ENCODE results near the gene LRP10. TPM values are rescaled to one million over a fixed set of nuclear protein-coding genes. Genes with fewer than 3 reads are reported as not detected.

Gene LRP10
- total RNA-seq, 1 donor from 2014 or later, result 137 TPM

DNA sequence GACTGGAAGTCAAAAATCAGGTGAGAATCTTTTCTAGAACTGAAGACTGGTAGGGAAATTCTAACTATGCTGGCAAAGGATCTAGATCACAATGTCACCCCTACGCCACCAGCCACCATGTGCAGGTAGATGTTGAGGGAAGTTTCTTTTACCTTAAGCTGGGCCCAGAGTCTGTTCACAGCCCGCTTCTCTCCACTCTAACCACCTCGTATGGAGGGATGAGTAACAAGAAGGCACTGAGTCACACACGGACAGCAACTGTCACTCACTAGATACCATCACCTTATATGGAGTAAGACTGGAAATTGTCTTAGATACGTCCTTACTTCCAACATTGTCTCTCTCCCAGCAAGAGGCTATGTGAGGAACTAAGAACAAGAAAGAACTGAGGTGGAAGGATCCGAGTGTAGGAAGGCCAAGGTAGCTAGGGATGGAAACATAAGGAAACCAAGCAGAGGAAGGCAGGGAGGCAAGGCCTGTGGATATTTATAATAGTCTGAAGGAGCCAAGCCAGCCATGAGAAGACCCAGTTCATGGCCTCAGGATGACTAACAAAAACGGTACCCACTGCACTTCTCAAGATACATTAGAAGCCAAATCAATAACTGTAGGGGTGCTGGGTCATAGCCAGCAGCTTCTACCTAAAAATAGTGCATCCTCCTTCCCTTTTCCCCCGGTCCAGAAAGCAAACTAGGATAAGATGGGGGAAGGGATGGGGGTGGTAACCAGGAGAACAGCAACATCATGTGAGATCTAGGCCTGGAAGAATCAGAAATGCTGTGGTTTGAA, 27.0 kb downstream of the LRP10 start:
- DNase-seq (ENCODE audit: extremely low spot score in 2 of 2), result no peak
- H3K4me3 ChIP-seq, result no peak overlapping the region
- peaks cover under 1% of the 10 kb centered on the region for H3K4me1 ChIP-seq
- H3K36me3 ChIP-seq, result peaks cover 0 to 27% of the 10 kb centered on the region in 2 donors
- H3K9me3 ChIP-seq, result no peaks in the 10 kb centered on the region
- peak overlapping the region; percentile 18 for H3K27ac ChIP-seq
- H3K27me3 ChIP-seq, result no peaks in the 10 kb centered on the region
- intact Hi-C loops (cut with DNase I), result no loop called here
- TF ChIP-seq POLR2A (IDR thresholded peaks at IDR 0.05), result no peak

DNA sequence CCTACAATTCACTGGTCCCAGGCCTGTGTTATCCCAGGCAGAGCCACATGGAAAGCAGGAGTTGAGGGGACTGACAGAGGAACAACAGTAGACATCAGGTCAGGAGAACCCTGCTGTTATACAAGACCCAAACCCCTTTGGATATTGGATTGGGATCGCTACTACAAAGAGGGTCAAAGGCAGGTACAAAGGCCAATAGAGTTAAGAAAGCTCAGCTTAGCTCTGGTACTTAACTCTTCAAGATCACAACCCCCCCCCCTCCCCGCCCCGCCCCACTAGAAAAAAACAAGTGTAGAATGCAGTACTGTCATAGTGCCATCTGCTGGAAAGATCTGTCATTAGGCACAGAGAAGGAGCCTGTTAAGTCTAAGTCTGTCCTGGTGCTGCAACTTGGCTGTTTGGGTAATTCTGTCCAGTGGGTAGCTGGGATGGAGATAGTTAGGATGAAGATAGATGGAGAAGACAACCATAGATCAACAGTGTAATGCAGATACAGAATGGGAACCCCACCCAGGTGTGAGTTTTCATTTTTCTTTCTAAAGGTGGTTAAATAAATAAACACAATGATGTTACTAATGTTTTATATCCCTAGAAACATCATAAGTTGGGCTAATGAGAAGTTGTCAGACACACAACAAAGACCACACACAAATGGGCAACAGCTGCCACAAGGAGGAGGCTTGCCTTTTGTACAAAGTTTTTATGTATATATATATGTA, 28.7 kb downstream of the LRP10 start:
- intact Hi-C loops (cut with DNase I), result no loop called here
- peaks cover 5 to 45% of the 10 kb centered on the region in 2 donors for H3K36me3 ChIP-seq
- no peak overlapping the region for H3K27ac ChIP-seq
- H3K4me1 ChIP-seq, result peaks cover 5% of the 10 kb centered on the region
- no peak overlapping the region for H3K4me3 ChIP-seq
- no peak for TF ChIP-seq POLR2AphosphoS5 (IDR thresholded peaks at IDR 0.05; ENCODE audit: insufficient read depth in 1 of 2, low read depth in 1 of 2)
- TF ChIP-seq, protein P1, sequence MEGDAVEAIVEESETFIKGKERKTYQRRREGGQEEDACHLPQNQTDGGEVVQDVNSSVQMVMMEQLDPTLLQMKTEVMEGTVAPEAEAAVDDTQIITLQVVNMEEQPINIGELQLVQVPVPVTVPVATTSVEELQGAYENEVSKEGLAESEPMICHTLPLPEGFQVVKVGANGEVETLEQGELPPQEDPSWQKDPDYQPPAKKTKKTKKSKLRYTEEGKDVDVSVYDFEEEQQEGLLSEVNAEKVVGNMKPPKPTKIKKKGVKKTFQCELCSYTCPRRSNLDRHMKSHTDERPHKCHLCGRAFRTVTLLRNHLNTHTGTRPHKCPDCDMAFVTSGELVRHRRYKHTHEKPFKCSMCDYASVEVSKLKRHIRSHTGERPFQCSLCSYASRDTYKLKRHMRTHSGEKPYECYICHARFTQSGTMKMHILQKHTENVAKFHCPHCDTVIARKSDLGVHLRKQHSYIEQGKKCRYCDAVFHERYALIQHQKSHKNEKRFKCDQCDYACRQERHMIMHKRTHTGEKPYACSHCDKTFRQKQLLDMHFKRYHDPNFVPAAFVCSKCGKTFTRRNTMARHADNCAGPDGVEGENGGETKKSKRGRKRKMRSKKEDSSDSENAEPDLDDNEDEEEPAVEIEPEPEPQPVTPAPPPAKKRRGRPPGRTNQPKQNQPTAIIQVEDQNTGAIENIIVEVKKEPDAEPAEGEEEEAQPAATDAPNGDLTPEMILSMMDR (IDR thresholded peaks at IDR 0.05), result peak in 2 of 3 experiments; percentile 29 to 52
- no peak for DNase-seq (ENCODE audit: extremely low spot score in 2 of 2)
- no peaks in the 10 kb centered on the region for H3K27me3 ChIP-seq
- H3K9me3 ChIP-seq, result no peaks in the 10 kb centered on the region

DNA sequence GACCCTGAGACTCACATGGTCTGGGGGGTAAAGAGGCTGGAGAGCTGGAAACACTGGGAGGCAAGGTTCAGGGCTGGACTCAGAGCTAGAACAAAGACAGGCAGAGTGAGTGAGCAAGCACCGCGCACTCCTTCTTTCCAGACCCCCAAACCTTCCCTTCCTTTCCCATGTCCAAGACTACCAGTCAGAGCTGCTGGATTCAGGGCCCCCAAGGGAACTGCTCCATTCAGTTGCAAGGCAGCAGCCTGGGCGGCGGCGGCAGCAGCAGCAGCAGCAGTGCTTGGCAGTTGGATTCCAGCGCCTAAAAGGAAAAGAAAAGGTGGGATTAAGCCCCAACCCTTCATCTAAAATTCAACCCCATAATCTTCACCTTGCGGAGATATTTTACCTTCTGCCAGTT, 30.3 kb downstream of the LRP10 start:
- H3K36me3 ChIP-seq, result peaks cover 5 to 60% of the 10 kb centered on the region in 2 donors
- H3K9me3 ChIP-seq, result no peaks in the 10 kb centered on the region
- H3K4me3 ChIP-seq, result no peak overlapping the region
- DNase-seq (ENCODE audit: extremely low spot score in 2 of 2), result no peak
- TF ChIP-seq, protein P1 (IDR thresholded peaks at IDR 0.05), result no peak
- no peak for TF ChIP-seq POLR2A (IDR thresholded peaks at IDR 0.05)
- TF ChIP-seq POLR2AphosphoS5 (IDR thresholded peaks at IDR 0.05; ENCODE audit: insufficient read depth in 1 of 2, low read depth in 1 of 2), result no peak
- no peaks in the 10 kb centered on the region for H3K27me3 ChIP-seq
- H3K4me1 ChIP-seq, result peaks cover 5% of the 10 kb centered on the region
- H3K27ac ChIP-seq, result no peak overlapping the region
- intact Hi-C loops (cut with DNase I), result no loop called here

DNA sequence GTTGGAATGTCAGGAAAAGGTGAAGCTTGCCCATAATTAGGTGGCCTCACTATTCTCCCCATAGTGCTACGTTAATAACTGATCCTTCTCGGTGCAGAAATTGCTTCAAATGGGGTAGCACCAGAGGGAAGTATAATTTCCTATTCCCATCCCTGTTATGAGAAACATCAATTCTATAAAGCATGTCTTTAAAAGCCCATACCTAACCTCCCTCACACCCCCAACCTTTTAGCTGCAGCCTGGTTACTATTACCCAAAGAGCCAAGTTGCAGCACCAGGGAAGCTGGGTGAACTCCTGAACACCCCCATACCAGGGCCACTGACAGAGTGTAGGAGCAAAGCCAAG, 32.2 kb downstream of the LRP10 start:
- intact Hi-C loops (cut with DNase I), result no loop called here
- DNase-seq (ENCODE audit: extremely low spot score in 2 of 2), result no peak
- TF ChIP-seq, protein P1 (IDR thresholded peaks at IDR 0.05), result no peak
- H3K36me3 ChIP-seq, result peaks cover 10 to 80% of the 10 kb centered on the region in 2 donors
- peaks cover 5% of the 10 kb centered on the region for H3K4me1 ChIP-seq
- H3K9me3 ChIP-seq, result no peaks in the 10 kb centered on the region
- H3K27me3 ChIP-seq, result no peaks in the 10 kb centered on the region
- no peak overlapping the region for H3K4me3 ChIP-seq
- H3K27ac ChIP-seq, result peak overlapping the region; percentile 28

DNA sequence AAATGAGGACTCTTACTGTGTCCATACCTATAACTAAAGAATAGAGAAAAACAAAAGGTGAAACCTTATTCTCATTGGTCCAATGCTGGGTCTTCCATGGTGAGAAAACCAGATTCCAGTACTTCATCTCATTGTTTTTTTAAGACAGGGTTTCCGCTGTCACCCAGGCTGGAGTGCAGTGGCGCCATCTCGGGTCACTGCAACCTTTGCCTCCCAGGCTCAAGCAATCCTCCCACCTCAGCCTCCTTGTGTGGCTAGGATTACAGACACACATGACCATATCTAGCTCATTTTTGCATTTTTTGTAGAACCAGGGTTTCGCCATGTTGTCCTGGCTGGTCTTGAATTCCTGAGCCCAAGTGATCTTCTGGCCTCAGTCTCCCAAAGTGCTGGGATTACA, 34.1 kb downstream of the LRP10 start:
- Histone ChIP-seq H3K4me3 (no peak overlapping the region), H3K27ac (no peak overlapping the region), H3K4me1 (peaks cover 5% of the 10 kb centered on the region), H3K9me3 (no peaks in the 10 kb centered on the region), H3K27me3 (no peaks in the 10 kb centered on the region), H3K36me3 (peaks cover 10 to 91% of the 10 kb centered on the region in 2 donors)
- intact Hi-C loops (cut with DNase I), result no loop called here
- no peak for DNase-seq (ENCODE audit: extremely low spot score in 2 of 2)
- TF ChIP-seq POLR2AphosphoS5 (IDR thresholded peaks at IDR 0.05; ENCODE audit: insufficient read depth in 1 of 2, low read depth in 1 of 2) (no peak), POLR2A (IDR thresholded peaks at IDR 0.05) (no peak)
- TF ChIP-seq, protein P1 (IDR thresholded peaks at IDR 0.05), result no peak

Measured in vagina (tissue), 2 donors.